Liver (tissue), 3 donors: ENCODE data around the gene TNS4.

ENCODE experiments used
- EGR1 ChIP-seq, 2 donors: IDR thresholded peaks; 2 replicates each; pipeline ENCODE4 v1.6.1; 2016 to 2018; ENCODE audit warnings: antibody characterized with exemption in 2 of 2, low read depth in 2 of 2
- GABPA ChIP-seq, 2 donors: IDR thresholded peaks in 1 of 2; conservative IDR thresholded peaks in 1 of 2; 2 replicates each; pipeline ENCODE4 v1.6.1; 2016; ENCODE audit warnings: antibody characterized with exemption in 2 of 2, mild to moderate bottlenecking in 1 of 2, moderate library complexity in 1 of 2
- JUND ChIP-seq, 2 donors: IDR thresholded peaks; 2 replicates each; pipeline ENCODE4 v1.6.1; 2016; ENCODE audit warnings: antibody characterized with exemption in 2 of 2
- RAD21 ChIP-seq, 2 donors: IDR thresholded peaks; 2 replicates each; pipeline ENCODE4 v1.6.1; 2016; ENCODE audit warnings: antibody characterized with exemption in 2 of 2, mild to moderate bottlenecking in 2 of 2
- SP1 ChIP-seq: IDR thresholded peaks from 2 replicates; pipeline ENCODE4 v1.6.1; 2018; ENCODE audit warnings: antibody characterized with exemption, mild to moderate bottlenecking
- TAF1 ChIP-seq: conservative IDR thresholded peaks from 2 replicates; pipeline ENCODE4 v1.6.1; 2016; ENCODE audit warnings: antibody characterized with exemption, mild to moderate bottlenecking
- YY1 ChIP-seq: IDR thresholded peaks from 2 replicates; pipeline ENCODE4 v1.6.1; 2016; ENCODE audit warnings: antibody characterized with exemption, mild to moderate bottlenecking
- TF ChIP-seq, protein P1 (sequence below): fragments of 150-350 bp; IDR thresholded peaks from 2 replicates; pipeline ENCODE4 v1.5.1; 2017; ENCODE audit warnings: improper control_type of control experiment, low read depth, low read length; ENCODE audit not compliant: missing input control
- TF ChIP-seq, protein P2 (sequence below): IDR thresholded peaks from 2 replicates; pipeline ENCODE4 v1.6.1; 2016; ENCODE audit warnings: antibody characterized with exemption
- TF ChIP-seq, protein P3 (sequence below): IDR thresholded peaks from 2 replicates; pipeline ENCODE4 v1.6.1; 2016; ENCODE audit warnings: antibody characterized with exemption
- TF ChIP-seq, protein P4 (sequence below): IDR thresholded peaks from 2 replicates; pipeline ENCODE4 v1.6.1; 2016; ENCODE audit warnings: antibody characterized with exemption, mild to moderate bottlenecking
- donor health status: healthy.
- donor health status: healthy.

DNA sequence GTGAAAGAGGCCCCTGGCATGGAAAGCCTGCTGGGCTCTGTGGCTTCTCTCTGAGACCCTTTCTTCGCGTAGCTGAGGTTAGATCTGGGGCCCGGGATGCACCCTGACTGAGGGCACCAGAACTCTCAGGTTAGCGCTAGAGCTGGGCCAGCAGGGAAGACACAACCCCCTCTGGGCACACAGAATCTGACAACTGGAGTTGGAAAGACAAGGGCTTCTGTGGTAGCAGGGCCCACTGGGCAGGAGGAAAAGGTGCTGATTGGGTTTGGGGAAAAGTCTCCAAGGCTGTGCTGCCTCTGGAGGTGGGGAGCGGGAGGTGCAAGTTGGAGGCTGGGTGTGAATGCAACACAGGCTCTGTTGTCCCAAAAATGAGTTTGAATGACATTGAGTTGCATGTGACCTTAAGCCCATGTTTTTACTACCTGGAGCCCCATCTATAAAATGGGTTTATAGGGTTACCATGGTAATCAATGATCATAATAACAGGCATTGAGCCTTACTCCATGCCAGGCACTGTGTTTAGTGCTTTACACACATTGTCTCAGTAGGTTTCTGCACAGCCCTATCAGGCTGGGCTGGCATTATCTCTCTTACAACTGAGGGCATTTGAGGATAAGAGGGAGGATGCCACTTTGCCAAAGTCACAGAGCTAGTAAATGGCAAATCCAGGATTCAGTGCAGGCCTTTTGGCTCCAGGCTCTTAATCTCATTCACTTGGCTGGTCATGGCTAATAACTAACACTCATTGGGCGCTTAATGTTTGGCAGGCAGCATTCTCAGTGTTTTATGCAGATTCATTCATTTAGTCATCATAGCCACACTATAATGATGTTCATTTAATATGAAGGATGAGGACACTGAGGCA lies 67.6 kb downstream of the TNS4 start:
- TF ChIP-seq, protein P1, sequence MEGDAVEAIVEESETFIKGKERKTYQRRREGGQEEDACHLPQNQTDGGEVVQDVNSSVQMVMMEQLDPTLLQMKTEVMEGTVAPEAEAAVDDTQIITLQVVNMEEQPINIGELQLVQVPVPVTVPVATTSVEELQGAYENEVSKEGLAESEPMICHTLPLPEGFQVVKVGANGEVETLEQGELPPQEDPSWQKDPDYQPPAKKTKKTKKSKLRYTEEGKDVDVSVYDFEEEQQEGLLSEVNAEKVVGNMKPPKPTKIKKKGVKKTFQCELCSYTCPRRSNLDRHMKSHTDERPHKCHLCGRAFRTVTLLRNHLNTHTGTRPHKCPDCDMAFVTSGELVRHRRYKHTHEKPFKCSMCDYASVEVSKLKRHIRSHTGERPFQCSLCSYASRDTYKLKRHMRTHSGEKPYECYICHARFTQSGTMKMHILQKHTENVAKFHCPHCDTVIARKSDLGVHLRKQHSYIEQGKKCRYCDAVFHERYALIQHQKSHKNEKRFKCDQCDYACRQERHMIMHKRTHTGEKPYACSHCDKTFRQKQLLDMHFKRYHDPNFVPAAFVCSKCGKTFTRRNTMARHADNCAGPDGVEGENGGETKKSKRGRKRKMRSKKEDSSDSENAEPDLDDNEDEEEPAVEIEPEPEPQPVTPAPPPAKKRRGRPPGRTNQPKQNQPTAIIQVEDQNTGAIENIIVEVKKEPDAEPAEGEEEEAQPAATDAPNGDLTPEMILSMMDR: peak; percentile 48
- TF ChIP-seq YY1 (no peak), EGR1 (IDR thresholded peaks at IDR 0.05; ENCODE audit: low read depth in 2 of 2) (no peak), RAD21 (IDR thresholded peaks at IDR 0.05) (peak; percentile 35 to 65), JUND (IDR thresholded peaks at IDR 0.05) (no peak), TAF1 (no peak), SP1 (no peak), GABPA (IDR thresholded peaks at IDR 0.05 in 1 of 2, conservative IDR thresholded peaks at IDR 0.05 in 1 of 2) (no peak)
- TF ChIP-seq, protein P2, sequence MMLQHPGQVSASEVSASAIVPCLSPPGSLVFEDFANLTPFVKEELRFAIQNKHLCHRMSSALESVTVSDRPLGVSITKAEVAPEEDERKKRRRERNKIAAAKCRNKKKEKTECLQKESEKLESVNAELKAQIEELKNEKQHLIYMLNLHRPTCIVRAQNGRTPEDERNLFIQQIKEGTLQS: no peak
- TF ChIP-seq, protein P3, sequence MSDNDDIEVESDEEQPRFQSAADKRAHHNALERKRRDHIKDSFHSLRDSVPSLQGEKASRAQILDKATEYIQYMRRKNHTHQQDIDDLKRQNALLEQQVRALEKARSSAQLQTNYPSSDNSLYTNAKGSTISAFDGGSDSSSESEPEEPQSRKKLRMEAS: no peak
- TF ChIP-seq, protein P4, sequence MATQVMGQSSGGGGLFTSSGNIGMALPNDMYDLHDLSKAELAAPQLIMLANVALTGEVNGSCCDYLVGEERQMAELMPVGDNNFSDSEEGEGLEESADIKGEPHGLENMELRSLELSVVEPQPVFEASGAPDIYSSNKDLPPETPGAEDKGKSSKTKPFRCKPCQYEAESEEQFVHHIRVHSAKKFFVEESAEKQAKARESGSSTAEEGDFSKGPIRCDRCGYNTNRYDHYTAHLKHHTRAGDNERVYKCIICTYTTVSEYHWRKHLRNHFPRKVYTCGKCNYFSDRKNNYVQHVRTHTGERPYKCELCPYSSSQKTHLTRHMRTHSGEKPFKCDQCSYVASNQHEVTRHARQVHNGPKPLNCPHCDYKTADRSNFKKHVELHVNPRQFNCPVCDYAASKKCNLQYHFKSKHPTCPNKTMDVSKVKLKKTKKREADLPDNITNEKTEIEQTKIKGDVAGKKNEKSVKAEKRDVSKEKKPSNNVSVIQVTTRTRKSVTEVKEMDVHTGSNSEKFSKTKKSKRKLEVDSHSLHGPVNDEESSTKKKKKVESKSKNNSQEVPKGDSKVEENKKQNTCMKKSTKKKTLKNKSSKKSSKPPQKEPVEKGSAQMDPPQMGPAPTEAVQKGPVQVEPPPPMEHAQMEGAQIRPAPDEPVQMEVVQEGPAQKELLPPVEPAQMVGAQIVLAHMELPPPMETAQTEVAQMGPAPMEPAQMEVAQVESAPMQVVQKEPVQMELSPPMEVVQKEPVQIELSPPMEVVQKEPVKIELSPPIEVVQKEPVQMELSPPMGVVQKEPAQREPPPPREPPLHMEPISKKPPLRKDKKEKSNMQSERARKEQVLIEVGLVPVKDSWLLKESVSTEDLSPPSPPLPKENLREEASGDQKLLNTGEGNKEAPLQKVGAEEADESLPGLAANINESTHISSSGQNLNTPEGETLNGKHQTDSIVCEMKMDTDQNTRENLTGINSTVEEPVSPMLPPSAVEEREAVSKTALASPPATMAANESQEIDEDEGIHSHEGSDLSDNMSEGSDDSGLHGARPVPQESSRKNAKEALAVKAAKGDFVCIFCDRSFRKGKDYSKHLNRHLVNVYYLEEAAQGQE: no peak
